ENCODE results near the gene AGPAT4.

Gene AGPAT4

GRCh38 chr6:161130541-161130940 lies 143.3 kb downstream of the AGPAT4 start:
- Histone ChIP-seq H3F3A (ENCODE audit: insufficient read depth, low read length) (no peaks in the 10 kb centered on the region), H3K79me2 (ENCODE audit: insufficient read depth, low read length) (no peaks in the 10 kb centered on the region), H3K9me2 (ENCODE audit: low read depth, low read length) (no peaks in the 10 kb centered on the region), H3K9me3 (ENCODE audit: low read length) (no peaks in the 10 kb centered on the region), H3K4me2 (ENCODE audit: low read length) (no peak overlapping the region), H3K4me3 (ENCODE audit: low read depth, low read length, poor library complexity, severe bottlenecking) (no peak overlapping the region), H3K27ac (ENCODE audit: low read depth, low read length, poor library complexity, severe bottlenecking) (no peak overlapping the region), H2AFZ (ENCODE audit: low read length) (no peak overlapping the region), H3K36me3 (ENCODE audit: insufficient read depth, low read length) (no peaks in the 10 kb centered on the region), H3K27me3 (ENCODE audit: insufficient read depth, low read length) (no peaks in the 10 kb centered on the region), H3K4me1 (ENCODE audit: insufficient read depth, low read length, severe bottlenecking) (peaks cover 7% of the 10 kb centered on the region), H4K20me1 (ENCODE audit: insufficient read depth, low read length) (no peaks in the 10 kb centered on the region), H3K9ac (ENCODE audit: low read length) (no peak overlapping the region)
- no peak for TF ChIP-seq EZH2 (IDR thresholded peaks at IDR 0.05; ENCODE audit: borderline replicate concordance, low read length)
- TF ChIP-seq, protein P1, sequence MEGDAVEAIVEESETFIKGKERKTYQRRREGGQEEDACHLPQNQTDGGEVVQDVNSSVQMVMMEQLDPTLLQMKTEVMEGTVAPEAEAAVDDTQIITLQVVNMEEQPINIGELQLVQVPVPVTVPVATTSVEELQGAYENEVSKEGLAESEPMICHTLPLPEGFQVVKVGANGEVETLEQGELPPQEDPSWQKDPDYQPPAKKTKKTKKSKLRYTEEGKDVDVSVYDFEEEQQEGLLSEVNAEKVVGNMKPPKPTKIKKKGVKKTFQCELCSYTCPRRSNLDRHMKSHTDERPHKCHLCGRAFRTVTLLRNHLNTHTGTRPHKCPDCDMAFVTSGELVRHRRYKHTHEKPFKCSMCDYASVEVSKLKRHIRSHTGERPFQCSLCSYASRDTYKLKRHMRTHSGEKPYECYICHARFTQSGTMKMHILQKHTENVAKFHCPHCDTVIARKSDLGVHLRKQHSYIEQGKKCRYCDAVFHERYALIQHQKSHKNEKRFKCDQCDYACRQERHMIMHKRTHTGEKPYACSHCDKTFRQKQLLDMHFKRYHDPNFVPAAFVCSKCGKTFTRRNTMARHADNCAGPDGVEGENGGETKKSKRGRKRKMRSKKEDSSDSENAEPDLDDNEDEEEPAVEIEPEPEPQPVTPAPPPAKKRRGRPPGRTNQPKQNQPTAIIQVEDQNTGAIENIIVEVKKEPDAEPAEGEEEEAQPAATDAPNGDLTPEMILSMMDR (IDR thresholded peaks at IDR 0.05; ENCODE audit: low read length) = no peak

GRCh38 chr6:161128680-161129196 lies 145.1 kb downstream of the AGPAT4 start:
- Histone ChIP-seq H3K4me2 (ENCODE audit: low read length) (no peak overlapping the region), H2AFZ (ENCODE audit: low read length) (no peak overlapping the region), H3K9me2 (ENCODE audit: low read depth, low read length) (no peaks in the 10 kb centered on the region), H3K4me1 (ENCODE audit: insufficient read depth, low read length, severe bottlenecking) (no peaks in the 10 kb centered on the region), H3K36me3 (ENCODE audit: insufficient read depth, low read length) (no peaks in the 10 kb centered on the region), H3K9me3 (ENCODE audit: low read length) (no peaks in the 10 kb centered on the region), H4K20me1 (ENCODE audit: insufficient read depth, low read length) (no peaks in the 10 kb centered on the region), H3K79me2 (ENCODE audit: insufficient read depth, low read length) (no peaks in the 10 kb centered on the region), H3K4me3 (ENCODE audit: low read depth, low read length, poor library complexity, severe bottlenecking) (no peak overlapping the region), H3K27ac (ENCODE audit: low read depth, low read length, poor library complexity, severe bottlenecking) (no peak overlapping the region), H3F3A (ENCODE audit: insufficient read depth, low read length) (no peaks in the 10 kb centered on the region), H3K27me3 (ENCODE audit: insufficient read depth, low read length) (no peaks in the 10 kb centered on the region), H3K9ac (ENCODE audit: low read length) (no peak overlapping the region)
- TF ChIP-seq EZH2 (IDR thresholded peaks at IDR 0.05; ENCODE audit: borderline replicate concordance, low read length) = no peak
- TF ChIP-seq, protein P1 (IDR thresholded peaks at IDR 0.05; ENCODE audit: low read length) = no peak

GRCh38 chr6:161128230-161128629 lies 145.6 kb downstream of the AGPAT4 start:
- H3K9ac ChIP-seq (ENCODE audit: low read length) = no peak overlapping the region
- H3K79me2 ChIP-seq (ENCODE audit: insufficient read depth, low read length) = no peaks in the 10 kb centered on the region
- TF ChIP-seq EZH2 (IDR thresholded peaks at IDR 0.05; ENCODE audit: borderline replicate concordance, low read length) = no peak
- TF ChIP-seq, protein P1 (IDR thresholded peaks at IDR 0.05; ENCODE audit: low read length) = no peak
- no peak overlapping the region for H2AFZ ChIP-seq (ENCODE audit: low read length)
- no peaks in the 10 kb centered on the region for H3K36me3 ChIP-seq (ENCODE audit: insufficient read depth, low read length)
- no peaks in the 10 kb centered on the region for H3K9me2 ChIP-seq (ENCODE audit: low read depth, low read length)
- no peaks in the 10 kb centered on the region for H3K9me3 ChIP-seq (ENCODE audit: low read length)
- H3K27ac ChIP-seq (ENCODE audit: low read depth, low read length, poor library complexity, severe bottlenecking) = no peak overlapping the region
- no peaks in the 10 kb centered on the region for H3K4me1 ChIP-seq (ENCODE audit: insufficient read depth, low read length, severe bottlenecking)
- no peak overlapping the region for H3K4me2 ChIP-seq (ENCODE audit: low read length)
- H3K4me3 ChIP-seq (ENCODE audit: low read depth, low read length, poor library complexity, severe bottlenecking) = no peak overlapping the region
- no peaks in the 10 kb centered on the region for H3F3A ChIP-seq (ENCODE audit: insufficient read depth, low read length)
- no peaks in the 10 kb centered on the region for H4K20me1 ChIP-seq (ENCODE audit: insufficient read depth, low read length)
- no peaks in the 10 kb centered on the region for H3K27me3 ChIP-seq (ENCODE audit: insufficient read depth, low read length)

Data from OCI-LY1 (cell line).